ENCODE measurements around the gene TSTD1.
"Not testable (repeated sequence)": the region's sequence is repeated elsewhere in the genome, so short reads cannot be mapped to it uniquely, and the experiment has no call there.

TSTD1 gene

GRCh38 chr1:161037661-161038522 lies 872 bp downstream of the TSTD1 start:
- no peak for DNase-seq (ENCODE audit: low spot score)

- DNase-seq (ENCODE audit: low spot score), result no peak
Measured at GRCh38 chr1:161033751-161034150, 5.0 kb downstream of the TSTD1 start.

- DNase-seq (ENCODE audit: low spot score), result no peak
Measured at GRCh38 chr1:161032409-161032808, 6.4 kb downstream of the TSTD1 start.

- DNase-seq (ENCODE audit: low spot score), result no peak
Measured at GRCh38 chr1:161031874-161032273, 6.9 kb downstream of the TSTD1 start.

- DNase-seq (ENCODE audit: low spot score), result not testable (repeated sequence)
Measured at GRCh38 chr1:161029466-161029865, 9.3 kb downstream of the TSTD1 start.

GRCh38 chr1:161026954-161027353 lies 11.8 kb downstream of the TSTD1 start:
- DNase-seq (ENCODE audit: low spot score), result not testable (repeated sequence)

- DNase-seq (ENCODE audit: low spot score), result not testable (repeated sequence)
Measured at GRCh38 chr1:161022432-161022831, 16.3 kb downstream of the TSTD1 start.

- no peak for DNase-seq (ENCODE audit: low spot score)
Measured at GRCh38 chr1:161021970-161022353, 16.8 kb downstream of the TSTD1 start.

- peak; percentile 42 for DNase-seq (ENCODE audit: low spot score)
Measured at GRCh38 chr1:161021165-161021969, 17.4 kb downstream of the TSTD1 start.

- no peak for DNase-seq (ENCODE audit: low spot score)
Measured at GRCh38 chr1:161020509-161021164, 18.1 kb downstream of the TSTD1 start, which contains the start of gene F11R. Gene F11R (minus strand): TSS chr1:161021152. CDS start chr1:161021073, 79 bp downstream.

- DNase-seq (ENCODE audit: low spot score), result no peak
Measured at GRCh38 chr1:161019751-161020495, 18.8 kb downstream of the TSTD1 start.

GRCh38 chr1:161019111-161019660 lies 19.6 kb downstream of the TSTD1 start:
- DNase-seq (ENCODE audit: low spot score), result not testable (repeated sequence)

- no peak for DNase-seq (ENCODE audit: low spot score)
Measured at GRCh38 chr1:161018631-161018930, 20.2 kb downstream of the TSTD1 start.

- DNase-seq (ENCODE audit: low spot score), result no peak
Measured at GRCh38 chr1:161017756-161018630, 20.8 kb downstream of the TSTD1 start.

GRCh38 chr1:161017181-161017580 lies 21.6 kb downstream of the TSTD1 start:
- DNase-seq (ENCODE audit: low spot score), result not testable (repeated sequence)

- DNase-seq (ENCODE audit: low spot score), result not testable (repeated sequence)
Measured at GRCh38 chr1:161016683-161017082, 22.1 kb downstream of the TSTD1 start.

GRCh38 chr1:161013488-161014230 lies 25.1 kb downstream of the TSTD1 start:
- no peak for DNase-seq (ENCODE audit: low spot score)

- DNase-seq (ENCODE audit: low spot score), result no peak
Measured at GRCh38 chr1:161013131-161013487, 25.7 kb downstream of the TSTD1 start.

- no peak for DNase-seq (ENCODE audit: low spot score)
Measured at GRCh38 chr1:161012420-161012819, 26.3 kb downstream of the TSTD1 start.
